Hematopoietic multipotent progenitor cell treated with erythropoietin and hydrocortisone succinate and interleukin-3 and kit ligand, for 15 days (in vitro differentiated cells): ENCODE data around the gene MIB2.
"Not testable (repeated sequence)": the region's sequence is repeated elsewhere in the genome, so short reads cannot be mapped to it uniquely, and the experiment has no call there.

Source experiments
- DNase-seq: peaks from one replicate; pipeline ENCODE4 v3.0.0-alpha.2; 2015; ENCODE audit warnings: low spot score

The MIB2 gene

GRCh38 chr1:1615256-1616044 lies at the start of gene MIB2:
TSS of gene MIB2 (plus strand) at chr1:1615500. CDS start at chr1:1623453, 7,953 bp downstream.
- peak; percentile 98 for DNase-seq

DNA sequence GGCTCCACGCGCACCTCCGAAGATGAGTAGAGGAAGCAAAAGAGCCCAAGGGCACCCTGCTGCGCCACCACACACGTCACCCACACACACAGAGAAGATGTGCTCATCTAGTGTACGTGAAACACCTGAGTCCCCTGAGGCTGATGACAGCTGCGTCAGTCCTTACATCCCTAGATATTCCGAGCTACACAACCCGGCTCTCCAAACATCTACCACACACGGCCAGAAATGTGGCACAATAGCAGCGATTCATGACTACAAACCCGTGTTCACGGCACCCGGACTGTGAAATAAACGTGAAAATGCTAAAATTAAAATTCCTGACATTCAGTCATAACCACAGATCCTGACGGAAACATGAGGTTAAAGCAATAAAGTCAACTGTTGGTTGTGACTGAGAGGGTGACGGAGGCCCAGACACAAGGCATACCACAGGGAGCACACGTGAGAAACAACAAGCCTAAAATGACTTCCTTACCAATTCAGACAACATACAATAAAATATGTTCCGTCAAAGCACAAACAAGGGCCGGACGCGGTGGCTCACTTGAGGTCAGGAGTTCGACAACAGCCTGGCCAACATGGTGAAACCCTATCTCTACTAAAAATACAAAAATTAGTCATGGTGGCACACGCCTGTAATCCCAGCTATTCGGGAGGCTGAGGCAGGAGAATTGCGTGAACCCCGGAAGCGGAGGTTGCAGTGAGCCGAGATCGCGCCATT lies 48.0 kb upstream of the MIB2 start:
- DNase-seq, result no peak

DNA sequence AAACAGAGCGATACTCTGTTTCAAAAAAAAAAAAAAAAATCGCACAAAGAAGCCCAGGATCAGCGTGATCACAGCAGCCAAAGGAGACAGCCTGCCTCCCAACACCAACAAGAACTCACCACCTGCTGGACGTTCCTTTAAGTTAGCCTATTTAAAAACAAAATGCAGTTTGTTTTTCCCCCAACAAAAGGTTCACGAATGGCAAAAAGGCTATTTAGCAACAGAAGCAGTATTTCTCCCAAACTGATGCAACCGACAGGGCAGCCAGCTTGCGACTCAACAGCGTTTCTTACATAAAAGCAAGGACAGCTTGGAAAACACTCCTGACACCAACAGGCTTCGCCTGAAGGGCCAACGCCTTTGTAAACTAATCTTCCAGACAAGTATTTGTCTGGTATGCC lies 47.4 kb upstream of the MIB2 start:
- DNase-seq, result no peak

GRCh38 chr1:1569341-1569740 lies 46.0 kb upstream of the MIB2 start:
- no peak for DNase-seq

DNA sequence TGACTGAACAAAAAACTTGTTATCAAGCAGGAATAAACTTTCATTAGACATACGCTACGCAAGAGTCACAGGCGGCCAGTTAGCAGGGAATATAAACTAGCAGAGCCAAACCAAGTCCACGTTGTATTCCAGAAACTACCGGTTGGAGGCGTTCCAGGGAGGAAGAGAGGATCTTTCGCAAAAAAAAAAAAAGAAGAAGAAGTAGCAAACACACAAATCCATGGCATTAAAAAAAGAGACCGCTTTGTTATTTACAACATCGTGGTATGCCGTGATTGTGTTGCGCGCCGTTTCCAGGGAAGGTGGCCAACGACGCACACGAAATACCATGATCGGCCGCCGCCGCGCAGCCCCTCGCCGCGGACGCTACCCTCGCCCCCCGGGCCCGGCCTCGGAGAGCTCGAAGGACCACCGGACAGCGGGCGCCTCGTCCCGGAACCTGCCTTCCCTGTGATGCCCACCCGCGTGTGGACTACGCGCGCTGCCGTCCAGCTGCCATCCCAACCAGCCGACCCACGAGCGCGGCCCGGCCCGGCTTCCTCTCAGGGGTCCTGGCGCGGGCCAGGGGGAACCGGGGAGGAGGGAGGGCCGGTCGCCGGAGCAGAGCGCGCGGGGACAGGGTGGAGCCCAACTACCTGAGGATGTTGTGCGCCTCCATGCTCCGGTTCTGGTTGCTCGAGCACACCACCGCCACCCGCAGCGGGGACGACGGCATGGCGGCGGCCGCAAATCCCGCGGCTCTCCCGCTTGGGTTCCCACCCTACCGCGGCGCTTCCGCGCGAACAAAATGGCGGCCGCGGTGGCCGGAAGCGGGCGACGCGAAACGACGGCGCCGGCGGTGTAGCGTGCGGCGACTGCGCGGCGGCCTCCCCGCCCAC lies 41.2 kb upstream of the MIB2 start:
- DNase-seq, result peak; percentile 78

- peak; percentile 94 for DNase-seq
These were observed 40.4 kb upstream of the MIB2 start, which contains the start of gene SSU72 for GRCh38 chr1:1574721-1575537. TSS of gene SSU72 (minus strand) at chr1:1574863. CDS start at chr1:1574557, 306 bp downstream.

GRCh38 chr1:1577367-1578011 lies 37.8 kb upstream of the MIB2 start:
- DNase-seq, result no peak

DNA sequence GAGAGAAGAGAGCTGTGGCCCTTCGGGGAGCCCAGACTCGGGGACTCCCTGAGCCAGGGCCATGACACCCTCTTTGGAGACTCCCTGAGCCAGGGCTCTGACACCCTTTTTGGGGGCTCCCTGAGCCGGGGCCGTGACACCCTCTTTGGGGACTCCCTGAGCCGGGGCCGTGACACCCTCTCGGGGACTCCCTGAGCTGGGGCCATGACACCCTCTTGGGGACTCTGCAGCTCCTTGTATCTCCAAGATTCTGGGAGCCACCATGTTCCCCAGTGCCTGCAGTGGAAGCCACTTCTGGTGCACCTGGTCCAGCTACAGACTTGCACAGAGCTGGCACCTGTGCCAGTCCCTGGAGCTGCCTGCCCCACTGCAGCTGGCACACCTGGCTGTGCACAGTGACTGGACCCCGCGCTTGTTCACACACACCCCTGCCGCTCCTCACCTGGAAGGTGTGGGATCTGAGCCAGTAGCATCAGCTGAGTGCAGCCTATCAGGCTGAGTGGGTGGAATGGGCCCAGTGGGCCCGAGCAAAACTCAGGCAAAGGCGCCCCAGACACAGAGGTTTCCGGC lies 36.8 kb upstream of the MIB2 start:
- DNase-seq, result no peak

GRCh38 chr1:1582585-1583346 lies 32.5 kb upstream of the MIB2 start:
- DNase-seq, result no peak

DNA sequence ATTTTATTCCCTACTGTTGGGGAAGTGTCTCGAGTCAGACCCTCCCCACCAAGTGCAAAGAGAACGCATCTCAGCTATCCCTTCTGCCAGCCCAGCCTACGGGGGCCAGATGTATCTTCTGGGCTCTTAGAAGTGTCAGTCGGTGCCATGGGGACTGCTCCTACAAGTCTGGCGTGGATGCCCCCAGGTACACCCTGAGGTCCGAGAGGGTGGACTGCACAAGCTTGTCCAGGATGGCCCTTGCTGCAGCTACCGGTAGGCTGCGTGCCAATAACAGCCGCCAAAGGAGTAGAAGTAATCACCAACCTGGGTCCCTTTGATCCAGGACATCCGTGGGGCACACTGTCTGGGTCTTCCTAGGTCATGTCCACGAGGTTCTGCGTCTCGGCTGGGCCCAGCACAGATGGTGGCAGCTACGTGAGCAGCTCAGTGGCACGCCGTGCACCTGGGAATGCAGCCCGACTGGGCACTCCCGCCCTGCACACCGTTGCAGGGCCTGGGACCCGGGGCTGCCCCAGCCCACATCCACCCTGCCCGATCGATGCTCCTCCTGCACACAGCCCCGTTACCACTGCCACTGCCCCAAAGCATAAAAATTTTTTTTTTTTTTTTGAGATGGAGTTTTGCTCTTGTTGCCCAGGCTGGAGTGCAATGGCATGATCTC lies 31.8 kb upstream of the MIB2 start:
- DNase-seq, result no peak

DNA sequence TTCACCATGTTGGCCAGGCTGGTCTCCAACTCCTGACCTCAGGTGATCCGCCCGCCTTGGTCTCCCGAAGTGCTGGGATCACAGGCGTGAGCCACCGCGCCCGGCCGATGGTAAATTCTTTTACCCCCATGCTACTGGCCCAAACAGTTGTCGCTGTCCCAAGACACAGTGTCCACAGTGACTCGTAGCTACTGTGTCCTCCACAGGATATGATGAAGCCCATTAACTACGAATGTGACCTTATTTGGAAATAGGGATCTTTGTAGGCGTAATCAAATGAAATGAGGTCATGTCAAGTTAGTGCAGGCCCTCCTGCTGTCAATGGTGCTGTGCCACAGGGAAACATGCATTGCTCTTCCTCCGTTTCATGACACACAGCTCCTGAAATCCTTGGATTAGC lies 23.8 kb upstream of the MIB2 start:
- DNase-seq, result no peak

GRCh38 chr1:1593834-1594601 lies 21.3 kb upstream of the MIB2 start:
- no peak for DNase-seq

DNA sequence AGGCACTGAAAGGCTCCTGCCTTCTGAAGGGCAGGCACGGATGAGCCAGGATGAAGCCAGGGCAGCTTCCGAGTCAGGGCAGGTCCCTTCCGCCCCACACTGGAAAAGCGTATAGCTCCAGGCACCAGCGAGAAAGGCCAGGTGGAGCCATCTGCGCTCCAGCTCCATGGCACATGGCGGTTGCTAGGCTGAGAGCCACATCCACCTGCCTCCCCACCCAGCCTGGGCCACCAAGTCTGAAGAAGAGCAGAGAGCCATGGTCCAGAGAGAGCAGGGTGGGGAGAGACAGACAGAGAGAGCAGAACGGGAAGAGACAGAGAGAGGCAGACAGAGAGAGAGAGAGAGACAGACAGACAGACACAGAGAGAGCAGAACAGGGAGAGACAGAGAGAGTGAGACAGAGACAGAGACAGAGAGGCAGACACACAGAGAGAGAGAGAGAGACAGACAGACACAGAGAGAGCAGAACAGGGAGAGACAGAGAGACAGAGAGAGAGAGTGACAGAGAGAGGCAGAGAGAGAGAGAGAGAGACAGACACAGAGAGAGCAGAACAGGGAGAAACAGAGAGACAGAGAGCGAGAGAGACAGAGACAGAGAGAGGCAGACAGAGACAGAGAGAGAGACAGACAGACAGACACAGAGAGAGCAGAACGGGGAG lies 20.6 kb upstream of the MIB2 start:
- DNase-seq, result no peak

GRCh38 chr1:1595341-1595740 lies 20.0 kb upstream of the MIB2 start:
- not testable (repeated sequence) for DNase-seq

- no peak for DNase-seq
These were observed 18.6 kb upstream of the MIB2 start for GRCh38 chr1:1596493-1597274.

DNA sequence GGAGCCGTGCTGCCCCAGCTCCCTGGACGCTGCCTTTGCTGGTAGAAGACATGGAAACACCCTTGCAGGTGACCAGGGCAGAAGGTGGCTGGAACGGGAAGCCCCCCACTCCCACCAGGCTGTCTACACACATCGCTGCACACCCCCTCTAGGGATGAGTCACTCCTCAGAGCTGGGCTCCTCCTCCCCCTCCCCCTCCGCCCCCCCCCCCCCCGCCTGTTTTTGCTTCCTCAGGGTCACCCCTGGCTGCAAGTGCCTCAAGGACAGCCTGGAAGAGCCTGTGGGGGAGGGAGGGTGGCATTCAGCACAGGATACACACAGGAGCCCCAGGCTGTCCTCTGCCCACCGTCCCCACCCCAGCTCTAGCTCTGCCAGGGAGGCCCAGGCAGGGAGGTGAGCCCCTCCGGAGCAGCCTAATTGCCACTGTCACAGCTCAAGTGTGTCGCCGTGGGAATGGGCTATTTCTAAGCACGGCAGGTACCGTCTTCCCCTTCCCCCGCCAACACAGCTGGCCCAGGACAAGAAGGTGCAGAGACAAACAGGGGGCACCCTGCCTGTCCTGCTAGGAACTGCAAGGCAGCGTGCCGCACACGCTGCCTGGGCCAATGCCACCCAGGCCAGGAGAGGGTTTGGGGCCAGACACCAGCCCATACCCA lies 17.9 kb upstream of the MIB2 start:
- no peak for DNase-seq
